ENCODE results near the gene FAAP24.
"Not testable (repeated sequence)": the region's sequence is repeated elsewhere in the genome, so short reads cannot be mapped to it uniquely, and the experiment has no call there.

The FAAP24 gene

GRCh38 chr19:32971715-32972540 lies at the start of gene FAAP24, which contains the start of gene CEP89:
Gene FAAP24, plus strand, starts transcription at chr19:32972242. Its CDS starts 955 bp downstream, at chr19:32973197.
Gene CEP89, minus strand, starts transcription at chr19:32971958. Its CDS starts 84 bp downstream, at chr19:32971874.
- DNase-seq: peak; percentile 99

- no peak for DNase-seq
Observed at GRCh38 chr19:32924200-32924599, 47.8 kb upstream of the FAAP24 start.

GRCh38 chr19:32928806-32929205 lies 43.2 kb upstream of the FAAP24 start:
- no peak for DNase-seq

- DNase-seq: no peak
Observed at GRCh38 chr19:32930567-32930966, 41.5 kb upstream of the FAAP24 start.

GRCh38 chr19:32933571-32933970 lies 38.5 kb upstream of the FAAP24 start:
- no peak for DNase-seq

GRCh38 chr19:32935629-32936028 lies 36.4 kb upstream of the FAAP24 start:
- DNase-seq: no peak

GRCh38 chr19:32936065-32936464 lies 36.0 kb upstream of the FAAP24 start:
- no peak for DNase-seq

- peak; percentile 11 for DNase-seq
Observed at GRCh38 chr19:32941273-32941672, 30.8 kb upstream of the FAAP24 start.

GRCh38 chr19:32945260-32945659 lies 26.8 kb upstream of the FAAP24 start:
- DNase-seq: no peak

- no peak for DNase-seq
Observed at GRCh38 chr19:32966750-32967149, 5.3 kb upstream of the FAAP24 start.

GRCh38 chr19:32969549-32969948 lies 2.5 kb upstream of the FAAP24 start:
- no peak for DNase-seq

GRCh38 chr19:32971012-32971595 lies 938 bp upstream of the FAAP24 start:
- DNase-seq: no peak

GRCh38 chr19:32976223-32976805 lies 4.3 kb downstream of the FAAP24 start:
- peak; percentile 58 for DNase-seq

GRCh38 chr19:32977280-32977679 lies 5.2 kb downstream of the FAAP24 start:
- DNase-seq: no peak

GRCh38 chr19:32977813-32978212 lies 5.8 kb downstream of the FAAP24 start:
- DNase-seq: not testable (repeated sequence)

- not testable (repeated sequence) for DNase-seq
Observed at GRCh38 chr19:32979807-32980206, 7.8 kb downstream of the FAAP24 start.

- DNase-seq: not testable (repeated sequence)
Observed at GRCh38 chr19:32982488-32982887, 10.4 kb downstream of the FAAP24 start.

- DNase-seq: not testable (repeated sequence)
Observed at GRCh38 chr19:32988254-32988653, 16.2 kb downstream of the FAAP24 start.

- no peak for DNase-seq
Observed at GRCh38 chr19:32988724-32989123, 16.7 kb downstream of the FAAP24 start.

- not testable (repeated sequence) for DNase-seq
Observed at GRCh38 chr19:32995966-32996365, 23.9 kb downstream of the FAAP24 start.

- DNase-seq: not testable (repeated sequence)
Observed at GRCh38 chr19:32997061-32997464, 25.0 kb downstream of the FAAP24 start.

GRCh38 chr19:32997716-32998355 lies 25.8 kb downstream of the FAAP24 start:
- no peak for DNase-seq

- no peak for DNase-seq
Observed at GRCh38 chr19:32998722-32999121, 26.7 kb downstream of the FAAP24 start.
